NCI-H1417 (cell line): Measurements from ENCODE around the gene TTLL4.

Experiments used
- DNase-seq, 3 experiments: peaks; one replicate each; lab custom pipeline; 2025; lab: John Stamatoyannopoulos, UW

TTLL4 gene

GRCh38 chr2:218783688-218784087 is 73.1 kb downstream of the TTLL4 start:
- no peak for DNase-seq

- DNase-seq = no peak
Observed at GRCh38 chr2:218785103-218785502, 74.5 kb downstream of the TTLL4 start.

GRCh38 chr2:218786133-218786532 is 75.5 kb downstream of the TTLL4 start:
- no peak for DNase-seq

DNA sequence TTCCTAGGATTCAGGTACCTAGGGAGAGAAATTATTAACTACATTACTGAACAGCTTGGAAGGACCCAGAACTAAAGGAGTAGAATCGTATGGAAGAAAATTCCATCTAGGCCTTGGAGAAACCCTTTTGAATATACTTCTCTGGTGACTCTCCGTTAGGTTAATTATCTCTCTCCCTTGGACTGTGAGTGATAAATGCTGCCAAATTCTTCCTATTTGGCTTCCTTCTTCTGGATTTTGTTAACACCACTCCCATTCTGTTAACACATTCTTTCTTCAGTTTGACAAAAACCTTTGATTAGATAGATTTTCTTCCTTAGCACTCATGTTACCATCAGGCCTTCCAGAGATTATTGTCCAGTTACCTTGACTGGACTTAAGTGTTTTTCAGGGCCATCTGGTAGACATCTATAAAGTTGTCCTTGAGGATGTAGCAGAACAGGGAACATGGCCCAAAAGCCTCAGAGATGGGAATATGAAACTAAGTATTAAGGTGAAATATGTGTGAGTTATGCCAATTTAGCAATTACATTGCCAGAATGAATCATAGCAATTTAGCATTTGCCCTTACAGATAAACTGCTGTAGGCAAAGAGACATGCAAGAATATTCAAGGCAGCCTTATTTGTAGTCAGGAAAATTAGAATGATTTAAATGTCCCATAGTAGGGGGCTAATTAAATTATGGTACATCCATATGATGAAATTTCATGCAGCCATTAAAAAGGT is 78.1 kb downstream of the TTLL4 start:
- no peak for DNase-seq

- no peak for DNase-seq
Observed at GRCh38 chr2:218792433-218792832, 81.8 kb downstream of the TTLL4 start.

DNA sequence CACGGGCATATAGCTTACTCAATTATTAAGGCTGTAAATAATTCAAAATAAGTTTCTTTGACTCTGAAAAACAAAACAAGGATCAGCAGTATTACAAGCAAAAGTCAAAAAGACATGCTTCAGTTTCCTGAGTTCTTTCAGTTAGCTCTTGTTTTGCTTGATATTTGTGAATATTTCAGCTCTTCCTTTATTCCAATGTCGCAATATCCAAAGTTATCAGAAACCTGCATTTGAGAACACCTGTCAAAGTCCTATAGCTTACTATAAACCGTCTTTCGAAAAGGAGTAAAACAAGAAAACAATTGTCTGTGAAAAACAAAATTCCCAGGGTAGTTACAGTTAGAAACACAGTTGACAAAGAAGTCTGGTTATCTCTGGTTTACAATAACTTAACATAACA is 86.1 kb downstream of the TTLL4 start:
- no peak for DNase-seq

- no peak for DNase-seq
Observed at GRCh38 chr2:218798767-218799504, 88.3 kb downstream of the TTLL4 start.

DNA sequence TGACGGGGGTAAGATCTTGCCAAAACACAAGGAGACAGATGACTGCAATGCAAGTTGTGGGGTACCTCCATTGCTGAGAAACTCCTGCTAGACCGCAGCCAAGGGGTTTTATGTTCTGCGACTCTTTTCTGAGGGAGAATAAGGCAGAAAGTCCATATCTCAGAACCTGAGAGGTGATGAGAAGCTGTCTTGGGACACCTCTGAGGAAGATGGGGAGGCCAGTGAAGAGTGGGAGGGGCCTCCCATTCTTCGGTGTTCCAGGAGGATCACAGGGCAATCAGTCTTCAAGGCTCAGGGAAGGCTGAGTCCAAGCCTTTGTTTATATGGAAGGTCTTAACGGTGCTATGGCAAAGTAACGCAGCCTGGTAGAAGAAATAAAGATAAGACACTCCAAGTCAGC is 89.4 kb downstream of the TTLL4 start:
- DNase-seq = no peak

GRCh38 chr2:218802386-218802994 is 91.9 kb downstream of the TTLL4 start:
- no peak for DNase-seq

DNA sequence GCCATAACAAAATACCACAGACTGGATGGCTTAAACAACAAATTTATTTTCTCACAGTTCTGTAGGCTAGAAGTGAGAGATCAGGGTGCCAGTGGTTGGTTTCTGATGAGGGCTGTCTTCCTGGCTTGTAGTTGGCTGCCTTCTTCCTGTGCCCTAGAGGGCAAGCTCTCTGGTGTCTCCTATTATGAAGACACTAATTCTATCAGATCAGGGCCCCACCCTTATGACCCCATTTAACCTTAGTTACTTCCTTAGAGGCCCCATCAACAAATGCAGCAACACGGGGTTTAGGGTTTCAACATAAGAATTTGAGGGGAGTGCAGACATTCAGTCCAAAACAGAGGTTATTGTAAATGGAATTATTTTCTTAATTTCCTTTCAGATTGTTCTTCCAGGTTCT is 94.2 kb downstream of the TTLL4 start:
- DNase-seq = no peak
